Type B pancreatic cell (in vitro differentiated cells): ENCODE results near the gene DCAF6. TPM values are rescaled to one million over a fixed set of nuclear protein-coding genes. Genes with fewer than 3 reads are reported as not detected.
"Not testable (repeated sequence)": the region's sequence is repeated elsewhere in the genome, so short reads cannot be mapped to it uniquely, and the experiment has no call there.

Source experiments
- DNase-seq: peaks from one replicate; pipeline ENCODE4 v3.0.0; 2021; ENCODE audit warnings: mixed read lengths; ENCODE audit not compliant: unreplicated experiment; ENCODE audit errors: extremely low spot score
- H3K27ac Mint-ChIP-seq: 2 replicates; pipeline ENCODE4 v1.8.0; 2021; ENCODE audit warnings: mild to moderate bottlenecking, mixed read lengths
- H3K27me3 Mint-ChIP-seq: 2 replicates; pipeline ENCODE4 v1.8.0; 2021; ENCODE audit warnings: mixed read lengths
- H3K36me3 Mint-ChIP-seq: 2 replicates; pipeline ENCODE4 v1.8.0; 2021; ENCODE audit warnings: mixed read lengths
- H3K4me1 Mint-ChIP-seq: one replicate; pipeline ENCODE4 v1.8.0; 2021; ENCODE audit warnings: mixed read lengths; ENCODE audit not compliant: unreplicated experiment
- H3K4me3 Mint-ChIP-seq: 2 replicates; pipeline ENCODE4 v1.8.0; 2021; ENCODE audit warnings: mild to moderate bottlenecking, mixed read lengths
- H3K9me3 Mint-ChIP-seq: 2 replicates; pipeline ENCODE4 v1.8.0; 2021; ENCODE audit warnings: mixed read lengths
- CTCF ChIP-seq: fragments of 200-600 bp; sonication (generic); conservative IDR thresholded peaks from 2 replicates; pipeline ENCODE4 v1.5.0; 2021; ENCODE audit warnings: antibody characterized with exemption, mild to moderate bottlenecking
- total RNA-seq: library from RNA; stranded (reverse); gene quantifications from 2 replicates; pipeline ENCODE4 v1.2.1, GENCODE V29; 2021; ENCODE audit warnings: low replicate concordance

DCAF6 gene
- total RNA-seq, 1 donor from 2014 or later: 27.2 TPM

- DNase-seq: no peak
- no peak overlapping the region for H3K27ac Mint-ChIP-seq
- H3K36me3 Mint-ChIP-seq: peaks cover 9% of the 10 kb centered on the region
- H3K27me3 Mint-ChIP-seq: no peaks in the 10 kb centered on the region
- no peaks in the 10 kb centered on the region for H3K9me3 Mint-ChIP-seq
- no peak for TF ChIP-seq CTCF
- H3K4me1 Mint-ChIP-seq: peaks cover 6% of the 10 kb centered on the region
- no peak overlapping the region for H3K4me3 Mint-ChIP-seq
These were observed 117.2 kb downstream of the DCAF6 start for GRCh38 chr1:168053681-168054080.

- Mint-ChIP-seq H3K36me3 (peaks cover 9% of the 10 kb centered on the region), H3K27me3 (no peaks in the 10 kb centered on the region), H3K9me3 (no peaks in the 10 kb centered on the region), H3K4me3 (no peak overlapping the region), H3K27ac (no peak overlapping the region), H3K4me1 (peaks cover 6% of the 10 kb centered on the region)
- no peak for TF ChIP-seq CTCF
- no peak for DNase-seq
These were observed 117.6 kb downstream of the DCAF6 start for GRCh38 chr1:168054117-168054516.

GRCh38 chr1:168056152-168056551, 119.7 kb downstream of the DCAF6 start:
- not testable (repeated sequence) for H3K4me1 Mint-ChIP-seq, H3K27me3 Mint-ChIP-seq, H3K4me3 Mint-ChIP-seq, H3K27ac Mint-ChIP-seq, H3K36me3 Mint-ChIP-seq, DNase-seq, H3K9me3 Mint-ChIP-seq

GRCh38 chr1:168057355-168057754, 120.9 kb downstream of the DCAF6 start:
- no peak for DNase-seq
- H3K27me3 Mint-ChIP-seq: no peaks in the 10 kb centered on the region
- no peak overlapping the region for H3K4me3 Mint-ChIP-seq
- H3K9me3 Mint-ChIP-seq: no peaks in the 10 kb centered on the region
- no peaks in the 10 kb centered on the region for H3K4me1 Mint-ChIP-seq
- H3K36me3 Mint-ChIP-seq: peaks cover 8% of the 10 kb centered on the region
- H3K27ac Mint-ChIP-seq: no peak overlapping the region
- no peak for TF ChIP-seq CTCF

- no peak overlapping the region for H3K4me3 Mint-ChIP-seq
- no peaks in the 10 kb centered on the region for H3K4me1 Mint-ChIP-seq
- peaks cover 8% of the 10 kb centered on the region for H3K36me3 Mint-ChIP-seq
- H3K27me3 Mint-ChIP-seq: no peaks in the 10 kb centered on the region
- TF ChIP-seq CTCF: no peak
- H3K9me3 Mint-ChIP-seq: no peaks in the 10 kb centered on the region
- DNase-seq: no peak
- H3K27ac Mint-ChIP-seq: no peak overlapping the region
These were observed 121.4 kb downstream of the DCAF6 start for GRCh38 chr1:168057921-168058320.

GRCh38 chr1:168064216-168064615, 127.7 kb downstream of the DCAF6 start:
- H3K36me3 Mint-ChIP-seq: peaks cover 12% of the 10 kb centered on the region
- no peaks in the 10 kb centered on the region for H3K9me3 Mint-ChIP-seq
- no peaks in the 10 kb centered on the region for H3K4me1 Mint-ChIP-seq
- no peak overlapping the region for H3K27ac Mint-ChIP-seq
- no peak overlapping the region for H3K4me3 Mint-ChIP-seq
- TF ChIP-seq CTCF: no peak
- no peak for DNase-seq
- no peaks in the 10 kb centered on the region for H3K27me3 Mint-ChIP-seq
